BE2C (cell line): ENCODE results near the gene PDSS2.

Experiments used
- DNase-seq: peaks from one replicate; pipeline ENCODE4 v3.0.0-alpha.2; 2020
- H3K27me3 ChIP-seq: fragments of 250-450 bp; sonication (Bioruptor Pico); 2 replicates; pipeline ENCODE4 v1.5.1; 2020; ENCODE audit warnings: mild to moderate bottlenecking
- H3K36me3 ChIP-seq: fragments of 250-450 bp; sonication (Bioruptor Pico); 2 replicates; pipeline ENCODE4 v1.5.1; 2020; ENCODE audit warnings: mild to moderate bottlenecking
- H3K4me1 ChIP-seq: fragments of 250-450 bp; sonication (Bioruptor Pico); 2 replicates; pipeline ENCODE4 v1.5.1; 2020
- H3K4me3 ChIP-seq: 2 replicates; pipeline ENCODE4 v1.5.1; 2011; ENCODE audit warnings: low read depth, low read length
- H3K9me3 ChIP-seq: fragments of 250-450 bp; sonication (Bioruptor Pico); 2 replicates; pipeline ENCODE4 v1.5.1; 2020
- CTCF ChIP-seq: IDR thresholded peaks from 2 replicates; pipeline ENCODE4 v1.5.1; 2012; ENCODE audit warnings: mild to moderate bottlenecking, low read depth, low read length

The PDSS2 gene

GRCh38 chr6:107353773-107354382, 105.5 kb downstream of the PDSS2 start:
- no peaks in the 10 kb centered on the region for H3K4me1 ChIP-seq
- no peak overlapping the region for H3K4me3 ChIP-seq
- H3K9me3 ChIP-seq, result no peaks in the 10 kb centered on the region
- no peak for TF ChIP-seq CTCF
- H3K27me3 ChIP-seq, result no peaks in the 10 kb centered on the region
- DNase-seq, result no peak
- H3K36me3 ChIP-seq, result no peaks in the 10 kb centered on the region

- H3K36me3 ChIP-seq, result no peaks in the 10 kb centered on the region
- no peak for DNase-seq
- no peak for TF ChIP-seq CTCF
- H3K4me1 ChIP-seq, result peaks cover 3% of the 10 kb centered on the region; the same call in 1 of the 2 replicates
- H3K27me3 ChIP-seq, result no peaks in the 10 kb centered on the region
- H3K9me3 ChIP-seq, result no peaks in the 10 kb centered on the region
- H3K4me3 ChIP-seq, result no peak overlapping the region
These were observed 111.1 kb downstream of the PDSS2 start for GRCh38 chr6:107348224-107348623.

GRCh38 chr6:107345393-107345792, 114.0 kb downstream of the PDSS2 start:
- Histone ChIP-seq H3K36me3 (no peaks in the 10 kb centered on the region), H3K27me3 (no peaks in the 10 kb centered on the region), H3K9me3 (no peaks in the 10 kb centered on the region), H3K4me3 (no peak overlapping the region), H3K4me1 (peaks cover 3% of the 10 kb centered on the region; the same call in 1 of the 2 replicates)
- no peak for DNase-seq
- no peak for TF ChIP-seq CTCF

- DNase-seq, result no peak
- no peak for TF ChIP-seq CTCF
- H3K9me3 ChIP-seq, result no peaks in the 10 kb centered on the region
- no peaks in the 10 kb centered on the region for H3K36me3 ChIP-seq
- no peak overlapping the region for H3K4me3 ChIP-seq
- H3K27me3 ChIP-seq, result no peaks in the 10 kb centered on the region
- H3K4me1 ChIP-seq, result peaks cover 3% of the 10 kb centered on the region; the same call in 1 of the 2 replicates
These were observed 114.4 kb downstream of the PDSS2 start for GRCh38 chr6:107344981-107345380.

GRCh38 chr6:107344383-107344782, 115.0 kb downstream of the PDSS2 start:
- no peaks in the 10 kb centered on the region for H3K27me3 ChIP-seq
- TF ChIP-seq CTCF, result no peak
- no peaks in the 10 kb centered on the region for H3K36me3 ChIP-seq
- DNase-seq, result no peak
- no peaks in the 10 kb centered on the region for H3K9me3 ChIP-seq
- H3K4me1 ChIP-seq, result peaks cover 3% of the 10 kb centered on the region; the same call in 1 of the 2 replicates
- H3K4me3 ChIP-seq, result no peak overlapping the region

GRCh38 chr6:107342144-107342543, 117.2 kb downstream of the PDSS2 start:
- peaks cover 3% of the 10 kb centered on the region; the same call in 1 of the 2 replicates for H3K4me1 ChIP-seq

More at GRCh38 chr6:107342144-107342543, 117.2 kb downstream of the PDSS2 start:
- no peak for TF ChIP-seq CTCF
- H3K4me3 ChIP-seq, result no peak overlapping the region
- no peaks in the 10 kb centered on the region for H3K36me3 ChIP-seq
- DNase-seq, result no peak
- H3K9me3 ChIP-seq, result no peaks in the 10 kb centered on the region
- no peaks in the 10 kb centered on the region for H3K27me3 ChIP-seq
